Stimulated activated effector memory CD8-positive, alpha-beta T cell treated with anti-CD3 and anti-CD28 coated beads, Interleukin-12 subunit alpha, Interleukin-12 subunit beta, amount 100 ng/mL, for 72 hours (primary cell): ENCODE data around the gene ZFHX2.

ENCODE experiments used
- ATAC-seq: fragments of 150-1000 bp; cut with Tn5 transposase; 2 replicates; pipeline ENCODE4 v1.10.0; 2021
- DNase-seq, 2 donors: peaks; one replicate each; pipeline ENCODE4 v3.0.0; 2021 to 2022; ENCODE audit warnings: low spot score in 2 of 2
- H3K27ac Mint-ChIP-seq: one replicate; pipeline ENCODE4 v1.8.0; 2022; ENCODE audit warnings: mild to moderate bottlenecking, mixed read lengths
- H3K36me3 Mint-ChIP-seq: one replicate; pipeline ENCODE4 v1.8.0; 2022; ENCODE audit warnings: mild to moderate bottlenecking, mixed read lengths
- H3K4me1 Mint-ChIP-seq: one replicate; pipeline ENCODE4 v1.8.0; 2022; ENCODE audit warnings: mixed read lengths
- H3K4me3 Mint-ChIP-seq: one replicate; pipeline ENCODE4 v1.8.0; 2022; ENCODE audit warnings: mild to moderate bottlenecking, mixed read lengths
- H3K9me3 Mint-ChIP-seq: one replicate; pipeline ENCODE4 v1.8.0; 2022; ENCODE audit warnings: mixed read lengths

The ZFHX2 gene

DNA sequence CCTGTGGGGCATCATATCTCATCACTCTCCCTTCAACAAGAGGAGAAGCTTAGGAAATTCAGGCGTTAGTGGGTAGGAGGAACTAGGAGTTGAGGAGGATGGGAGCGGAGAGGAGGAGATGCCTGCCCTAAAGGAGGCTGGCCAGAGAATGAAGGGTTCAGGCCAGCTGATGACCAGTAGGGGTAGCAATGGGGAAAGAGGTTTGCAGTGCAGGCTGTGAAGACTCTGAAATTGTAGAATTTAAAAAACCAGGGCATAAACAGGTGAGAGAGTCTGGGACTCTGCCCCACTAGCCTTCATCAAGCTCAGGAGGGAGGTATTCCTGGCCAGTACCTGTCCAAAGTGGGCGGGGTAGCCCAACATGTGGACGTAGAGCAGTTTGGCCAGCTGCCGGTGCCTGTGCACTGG, 15.2 kb upstream of the ZFHX2 start:
- Mint-ChIP-seq H3K4me3 (peak overlapping the region; percentile 99), H3K27ac (peak overlapping the region; percentile 99), H3K4me1 (peaks cover 54% of the 10 kb centered on the region), H3K36me3 (peaks cover 60% of the 10 kb centered on the region), H3K9me3 (no peaks in the 10 kb centered on the region)
- DNase-seq = no peak
- no peak for ATAC-seq

DNA sequence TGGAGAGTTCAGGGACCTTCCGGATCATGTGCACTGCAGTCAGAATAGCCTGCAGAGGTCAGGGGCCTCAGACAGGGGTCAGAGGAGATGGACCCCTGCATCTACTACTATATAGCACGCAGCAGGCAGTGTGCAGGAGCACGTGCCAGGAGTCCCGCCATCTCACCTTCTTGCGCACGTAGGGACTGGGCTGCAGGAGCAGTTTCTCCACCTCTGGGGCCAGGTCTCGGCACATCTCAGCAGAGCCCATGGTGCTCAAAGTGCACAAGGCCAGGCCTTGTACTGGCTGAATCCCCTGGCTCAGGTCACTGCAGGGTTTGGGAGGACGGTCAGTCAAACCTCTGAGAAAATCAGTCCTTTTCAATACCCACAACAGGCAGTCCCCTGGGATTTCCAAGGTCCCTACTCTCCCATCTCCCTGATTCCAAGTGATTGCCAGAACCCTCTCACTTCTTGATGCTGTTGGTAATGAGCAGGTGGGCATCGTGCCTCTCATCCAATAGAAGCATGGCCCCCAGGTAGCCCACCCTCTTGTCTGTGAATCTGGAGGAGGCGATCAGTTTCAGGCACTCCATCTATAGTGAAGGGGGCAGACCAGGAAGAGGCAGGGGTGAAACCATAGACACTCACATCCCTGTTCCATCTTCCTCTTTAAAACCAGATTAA, 14.7 kb upstream of the ZFHX2 start:
- Mint-ChIP-seq H3K4me3 (peak overlapping the region; percentile 99), H3K36me3 (peaks cover 66% of the 10 kb centered on the region), H3K9me3 (no peaks in the 10 kb centered on the region), H3K4me1 (peaks cover 58% of the 10 kb centered on the region), H3K27ac (peak overlapping the region; percentile 99)
- DNase-seq (no peak), ATAC-seq (no peak)

DNA sequence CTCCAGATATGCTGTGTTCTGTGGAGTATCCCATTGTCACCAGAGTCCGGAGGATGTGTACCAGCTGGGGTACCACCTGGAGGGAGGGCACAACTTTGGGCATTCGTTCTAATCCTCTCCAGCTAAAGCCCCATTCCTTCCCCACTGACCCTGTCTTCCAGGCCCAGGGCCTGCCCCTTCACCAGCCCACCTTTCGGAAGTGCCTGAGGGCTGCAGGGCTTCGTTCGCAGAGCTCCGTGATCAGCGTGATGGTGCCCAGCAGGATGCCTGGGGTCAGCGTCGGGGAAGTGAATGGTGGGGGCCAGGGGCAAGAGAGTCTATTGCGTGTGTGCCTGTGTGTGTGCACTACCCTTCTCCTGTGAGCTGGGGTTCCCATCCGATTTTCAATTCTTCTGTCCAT, 14.1 kb upstream of the ZFHX2 start:
- no peak for DNase-seq
- H3K9me3 Mint-ChIP-seq = no peaks in the 10 kb centered on the region
- peak overlapping the region; percentile 99 for H3K4me3 Mint-ChIP-seq
- peaks cover 72% of the 10 kb centered on the region for H3K36me3 Mint-ChIP-seq
- H3K27ac Mint-ChIP-seq = peak overlapping the region; percentile 99
- ATAC-seq = no peak
- H3K4me1 Mint-ChIP-seq = peaks cover 58% of the 10 kb centered on the region

DNA sequence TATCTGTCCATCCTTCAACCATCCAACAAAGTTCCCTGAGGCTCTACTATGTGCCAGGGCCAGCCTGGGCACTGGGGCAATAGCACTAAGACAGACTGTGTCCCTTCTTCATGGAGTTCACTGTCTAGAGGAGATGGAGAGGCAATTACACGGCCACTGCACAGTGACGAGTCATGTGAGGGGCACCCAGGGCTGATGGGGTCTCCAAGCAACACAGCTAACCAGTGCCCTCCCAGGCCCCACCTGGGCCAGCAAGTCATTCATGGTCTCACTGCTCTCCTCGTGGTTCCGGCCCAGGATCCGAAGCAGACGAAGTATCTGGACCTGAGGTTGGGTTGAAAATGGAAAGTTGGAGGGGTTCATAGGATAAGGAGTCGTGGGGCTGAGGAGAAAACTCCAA, 13.3 kb upstream of the ZFHX2 start:
- Mint-ChIP-seq H3K36me3 (peaks cover 79% of the 10 kb centered on the region), H3K4me3 (no peak overlapping the region)

DNA sequence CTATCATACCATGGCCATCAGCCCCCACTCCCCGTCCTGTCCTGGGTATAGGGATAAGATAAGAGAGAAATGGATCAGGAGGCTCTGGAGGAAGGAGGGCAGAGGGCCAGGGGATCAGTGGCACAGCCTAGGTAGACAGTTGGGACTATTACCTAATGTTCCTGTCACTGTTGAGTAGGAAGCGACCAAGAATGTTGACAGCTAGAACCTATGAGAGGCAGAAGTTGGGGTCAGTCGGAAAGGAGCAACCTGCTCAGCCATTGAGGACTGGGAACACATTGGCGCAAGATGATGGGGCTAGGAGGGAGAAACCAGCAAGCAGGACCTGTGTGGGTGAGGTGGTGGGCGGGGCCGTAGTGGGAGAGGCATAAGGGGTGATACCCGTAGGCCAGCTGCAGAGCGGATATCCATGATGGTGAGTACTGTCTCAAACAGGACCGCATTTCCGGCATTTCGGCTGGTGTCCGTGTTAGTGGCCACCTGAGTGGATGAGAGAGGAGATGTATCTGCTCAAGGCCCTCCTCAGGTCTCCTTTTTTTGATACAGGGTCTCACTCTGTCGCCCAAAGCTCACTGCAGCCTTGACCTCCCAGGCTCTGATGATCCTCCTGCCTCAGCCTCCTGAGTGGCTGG, 12.7 kb upstream of the ZFHX2 start:
- H3K4me1 Mint-ChIP-seq = peaks cover 71% of the 10 kb centered on the region
- no peak overlapping the region for H3K4me3 Mint-ChIP-seq
- H3K36me3 Mint-ChIP-seq = peaks cover 82% of the 10 kb centered on the region
- H3K9me3 Mint-ChIP-seq = no peaks in the 10 kb centered on the region
- ATAC-seq (no peak), DNase-seq (no peak)
- H3K27ac Mint-ChIP-seq = peak overlapping the region; percentile 99

More for the DNA sequence above, 13.3 kb upstream of the ZFHX2 start:
- no peak for ATAC-seq
- no peaks in the 10 kb centered on the region for H3K9me3 Mint-ChIP-seq
- H3K27ac Mint-ChIP-seq = peak overlapping the region; percentile 99
- H3K4me1 Mint-ChIP-seq = peaks cover 66% of the 10 kb centered on the region
- no peak for DNase-seq

DNA sequence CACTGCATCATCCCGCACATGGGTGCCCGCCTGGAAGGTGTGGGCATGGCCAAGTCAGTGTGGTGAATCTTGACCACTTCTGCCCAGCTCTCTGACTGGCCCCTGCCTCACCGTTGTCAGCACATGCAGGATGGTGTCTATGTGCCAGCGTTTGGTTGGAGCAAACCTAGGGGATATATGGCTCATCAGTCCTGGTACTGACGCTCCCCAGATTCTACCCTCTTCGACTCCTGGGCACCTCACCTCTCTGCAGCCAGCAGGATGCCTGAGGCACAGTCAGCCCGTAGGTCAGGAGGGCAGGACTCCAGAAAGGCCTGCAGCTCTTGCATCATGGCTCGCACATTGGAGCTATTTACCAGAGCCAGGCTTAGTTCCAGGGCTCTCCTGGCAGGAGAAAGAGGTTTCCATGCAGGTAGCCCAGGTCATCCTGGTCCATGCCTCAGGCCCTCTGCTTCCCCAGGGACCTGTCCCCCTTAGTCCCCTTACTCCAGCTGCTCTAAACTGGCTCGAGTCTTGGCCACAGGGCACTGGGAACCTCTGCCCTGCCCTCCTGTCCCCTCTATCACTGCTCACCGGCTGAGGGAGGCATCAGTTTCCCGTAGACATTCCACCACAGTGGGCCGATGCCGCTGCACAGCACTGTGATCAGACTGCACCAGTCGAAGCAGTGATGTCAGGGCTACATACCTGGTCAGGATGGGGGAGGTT, 12.1 kb upstream of the ZFHX2 start:
- no peak overlapping the region for H3K4me3 Mint-ChIP-seq
- no peak for ATAC-seq
- no peaks in the 10 kb centered on the region for H3K9me3 Mint-ChIP-seq
- peaks cover 76% of the 10 kb centered on the region for H3K4me1 Mint-ChIP-seq
- peaks cover 79% of the 10 kb centered on the region for H3K36me3 Mint-ChIP-seq
- no peak for DNase-seq
- H3K27ac Mint-ChIP-seq = peak overlapping the region; percentile 99

DNA sequence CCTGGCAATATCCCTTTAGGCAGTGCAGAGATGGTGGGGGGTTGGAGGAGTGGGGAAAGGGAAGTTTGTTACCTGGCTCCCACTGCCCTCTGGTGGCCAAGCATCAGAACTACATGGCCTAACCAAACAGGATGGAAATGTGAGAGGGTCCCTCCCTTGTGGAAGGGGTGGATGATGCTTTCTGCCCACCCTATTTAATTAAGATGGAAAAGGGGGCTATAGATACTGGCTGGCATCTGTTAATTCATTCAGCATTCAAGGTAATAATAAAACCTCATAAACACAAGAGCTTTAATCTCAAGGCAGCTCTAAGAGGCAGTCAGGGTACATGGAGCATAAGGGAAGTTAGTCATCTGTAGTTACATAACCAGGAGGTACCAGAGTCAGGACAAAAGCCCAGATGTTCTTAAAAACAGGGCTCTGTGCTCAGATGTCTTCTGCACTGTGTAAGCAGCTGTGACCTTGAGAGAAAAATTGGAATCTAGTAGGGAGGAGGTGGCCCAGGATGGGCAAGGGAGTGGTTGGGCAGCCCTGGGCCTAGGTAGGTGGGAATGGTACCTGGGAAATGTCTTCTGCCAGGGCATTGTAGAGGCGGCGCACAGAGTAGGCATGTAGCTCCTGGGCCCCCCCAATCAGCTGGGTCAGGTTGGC, 11.4 kb upstream of the ZFHX2 start:
- H3K36me3 Mint-ChIP-seq = peaks cover 79% of the 10 kb centered on the region
- H3K27ac Mint-ChIP-seq = peak overlapping the region; percentile 56
- peaks cover 75% of the 10 kb centered on the region for H3K4me1 Mint-ChIP-seq
- ATAC-seq = no peak
- DNase-seq = peak; percentile 41 to 73
- H3K4me3 Mint-ChIP-seq = no peak overlapping the region
- no peaks in the 10 kb centered on the region for H3K9me3 Mint-ChIP-seq

DNA sequence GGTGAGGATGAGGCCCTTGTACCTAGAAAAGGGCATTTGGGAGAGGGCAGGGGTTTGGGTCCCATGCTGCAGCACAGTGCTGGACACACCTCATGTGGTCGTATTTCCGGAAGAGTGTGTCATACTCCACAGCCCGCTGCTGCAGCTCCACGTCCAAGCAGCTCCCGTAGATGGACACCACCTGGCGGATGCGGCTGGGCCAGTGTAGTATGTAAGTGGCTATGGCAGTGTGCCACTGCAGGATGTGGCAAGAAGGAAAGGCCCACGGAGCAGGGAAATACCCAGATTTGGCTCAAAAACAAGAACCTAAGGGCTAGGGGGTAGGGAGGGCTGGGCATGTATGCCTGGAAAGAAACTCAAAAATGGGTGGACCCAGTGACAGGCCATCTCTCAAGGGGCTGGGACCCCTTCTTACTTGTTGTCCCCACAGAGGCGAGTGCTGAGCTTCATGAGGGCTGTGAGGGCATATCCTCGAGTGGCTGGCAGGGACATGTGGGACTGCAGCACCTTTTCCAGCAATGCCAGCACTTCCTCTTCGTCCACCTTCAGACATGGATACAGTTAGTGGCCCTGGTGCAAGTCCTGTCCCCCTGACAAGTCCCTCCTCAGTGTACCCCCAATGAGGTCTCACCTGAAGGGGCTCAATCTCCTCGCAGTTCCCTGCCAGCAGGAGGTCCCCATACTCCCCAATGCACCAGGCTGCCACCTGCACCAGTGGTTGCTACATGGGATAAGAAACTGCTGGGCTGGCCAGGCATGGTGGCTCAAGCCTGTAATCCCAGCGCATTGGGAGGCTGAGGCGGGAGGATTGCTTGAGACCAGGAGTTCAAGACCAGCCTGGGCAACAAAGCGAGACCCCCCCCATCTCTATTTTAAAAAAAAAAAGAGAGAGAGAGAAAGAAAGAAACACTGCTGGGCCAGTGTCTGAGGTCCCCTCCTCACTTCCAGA, 10.6 kb upstream of the ZFHX2 start:
- H3K4me3 Mint-ChIP-seq = no peak overlapping the region
- H3K9me3 Mint-ChIP-seq = no peaks in the 10 kb centered on the region
- DNase-seq (no peak), ATAC-seq (no peak)
- H3K4me1 Mint-ChIP-seq = peaks cover 76% of the 10 kb centered on the region
- H3K36me3 Mint-ChIP-seq = peaks cover 73% of the 10 kb centered on the region
- H3K27ac Mint-ChIP-seq = peak overlapping the region; percentile 81

DNA sequence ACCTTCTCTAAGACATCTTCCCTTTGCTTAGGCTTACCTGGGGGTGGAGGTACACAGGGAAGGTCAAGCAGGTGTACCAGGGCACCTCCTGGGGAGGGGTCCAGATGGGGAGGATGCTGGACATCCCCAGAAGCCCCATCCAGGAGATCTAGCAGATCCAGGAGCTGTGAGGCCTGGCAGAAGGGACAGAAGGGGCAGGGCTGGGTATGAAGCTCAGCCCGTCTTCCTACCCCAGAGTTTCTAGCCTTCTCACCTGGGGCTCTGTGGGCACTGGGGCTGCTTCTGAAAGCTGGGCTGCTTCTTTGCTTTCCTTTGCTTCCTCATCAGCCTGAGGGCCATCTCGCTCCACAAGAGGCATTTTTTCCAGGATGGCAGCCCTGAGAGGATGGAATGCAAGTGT, 9.7 kb upstream of the ZFHX2 start:
- Mint-ChIP-seq H3K36me3 (peaks cover 64% of the 10 kb centered on the region), H3K4me1 (peaks cover 78% of the 10 kb centered on the region), H3K4me3 (no peak overlapping the region), H3K9me3 (no peaks in the 10 kb centered on the region), H3K27ac (peak overlapping the region; percentile 81)
- DNase-seq (no peak), ATAC-seq (no peak)

DNA sequence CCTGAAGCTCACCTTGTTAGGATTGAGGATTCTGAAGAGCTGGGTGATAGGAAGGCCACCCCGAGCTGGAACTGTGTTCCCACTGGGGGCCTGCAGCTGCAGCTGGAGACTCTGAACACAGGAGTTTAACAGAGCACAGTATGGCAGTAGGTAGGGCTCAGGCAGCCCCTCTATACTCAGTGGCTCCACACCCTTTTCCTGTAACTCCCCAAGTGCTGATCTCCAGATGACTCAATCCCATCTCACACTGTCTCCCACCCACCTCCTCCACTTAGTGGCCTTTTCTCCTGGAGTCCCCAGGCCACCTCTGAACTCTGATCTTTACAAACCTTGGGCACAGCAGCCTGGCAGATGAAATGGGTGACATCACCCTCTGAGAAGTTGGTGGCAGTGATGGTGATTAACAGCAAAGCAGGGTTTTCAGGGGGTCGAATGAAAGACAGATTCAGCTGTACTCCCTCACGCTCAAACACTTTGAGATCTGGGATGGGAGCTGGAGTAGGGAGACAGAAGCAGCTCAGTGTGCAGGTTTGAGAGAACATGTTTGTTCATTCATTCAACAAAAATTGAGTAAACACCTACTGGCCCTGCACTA, 8.5 kb upstream of the ZFHX2 start:
- Mint-ChIP-seq H3K36me3 (peaks cover 60% of the 10 kb centered on the region), H3K27ac (peak overlapping the region; percentile 81), H3K9me3 (no peaks in the 10 kb centered on the region), H3K4me3 (no peak overlapping the region), H3K4me1 (peaks cover 84% of the 10 kb centered on the region)
- ATAC-seq = no peak
- no peak for DNase-seq

DNA sequence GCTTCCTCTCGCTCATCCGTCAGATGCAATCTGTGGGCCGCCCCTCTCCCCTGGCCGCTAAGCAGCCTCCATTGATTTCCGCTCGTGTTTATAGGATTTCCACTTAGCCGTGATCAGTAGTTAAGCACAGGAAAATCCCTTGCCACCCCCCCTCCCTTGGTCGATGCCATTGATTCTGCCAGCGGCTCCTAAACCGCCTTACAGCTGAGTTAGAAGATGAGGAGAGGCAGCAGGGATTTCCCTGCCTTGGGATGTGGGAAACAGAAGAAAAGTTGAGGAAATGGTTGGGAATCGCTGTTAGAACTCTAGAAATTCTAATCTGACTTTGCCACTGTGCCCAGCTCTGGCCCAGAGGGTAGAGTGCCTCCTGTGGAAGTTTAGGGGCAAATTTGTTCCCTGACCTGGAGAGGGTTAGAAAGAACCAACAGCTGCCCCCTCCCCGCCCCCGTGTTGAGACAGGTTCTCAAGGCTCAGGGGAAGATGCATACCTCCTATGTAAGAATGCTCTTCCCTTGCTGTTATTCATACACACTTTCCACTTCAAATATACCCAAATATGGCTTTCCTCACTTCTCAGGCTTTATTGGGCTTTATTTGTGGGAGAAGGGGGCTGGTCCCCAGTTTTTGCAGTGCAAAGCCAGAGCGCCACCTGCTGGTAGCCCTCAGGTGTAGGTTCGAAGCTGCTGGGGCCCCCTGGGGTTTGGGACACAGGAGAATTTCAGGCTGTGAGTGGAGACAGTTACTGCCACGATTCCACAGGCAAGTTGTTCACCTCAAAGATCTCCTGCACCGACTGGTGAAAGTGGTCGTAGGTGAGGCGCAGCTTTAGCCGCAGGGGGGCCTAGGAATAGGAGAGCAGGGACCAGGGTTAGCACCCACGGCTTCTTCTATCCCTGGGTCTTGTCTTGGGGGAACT, 7.7 kb upstream of the ZFHX2 start:
- Mint-ChIP-seq H3K36me3 (peaks cover 53% of the 10 kb centered on the region), H3K4me3 (no peak overlapping the region), H3K27ac (peak overlapping the region; percentile 81), H3K4me1 (peaks cover 77% of the 10 kb centered on the region), H3K9me3 (no peaks in the 10 kb centered on the region)
- ATAC-seq (no peak), DNase-seq (peak; percentile 71 to 77)

DNA sequence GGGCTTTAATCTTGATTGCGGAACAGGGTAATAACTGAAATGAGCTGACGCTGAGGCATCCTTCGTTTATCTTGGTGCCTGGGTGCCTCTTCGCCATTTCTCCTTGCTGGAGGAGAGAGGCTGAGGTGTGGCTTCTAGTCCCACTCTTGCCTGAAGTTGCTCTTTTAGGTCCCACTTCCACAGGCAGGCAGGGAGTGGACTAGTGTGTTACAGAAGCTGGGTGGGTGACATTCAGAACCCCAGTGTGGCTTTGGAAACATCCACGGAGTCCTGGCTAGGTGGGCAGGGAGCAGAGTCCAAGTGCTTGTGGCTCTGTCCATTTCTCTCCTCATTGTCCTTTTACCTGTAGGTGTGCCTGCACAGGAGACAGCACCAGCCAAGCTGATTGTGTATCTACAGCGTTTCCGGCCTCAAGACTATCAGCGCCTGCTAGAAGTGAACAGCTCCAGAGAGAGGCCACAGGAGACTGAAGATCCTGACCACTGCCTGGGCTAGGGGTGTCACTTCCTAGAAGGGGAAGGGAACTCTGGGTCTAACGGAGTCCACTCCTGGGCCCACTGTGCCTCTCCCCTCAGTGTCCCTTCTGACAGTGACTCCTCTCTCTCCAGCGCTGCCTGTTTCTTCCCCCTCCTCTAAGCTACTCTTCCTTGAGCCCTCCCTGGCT, 6.9 kb upstream of the ZFHX2 start:
- H3K4me3 Mint-ChIP-seq = peak overlapping the region; percentile 91
- no peaks in the 10 kb centered on the region for H3K9me3 Mint-ChIP-seq
- no peak overlapping the region for H3K27ac Mint-ChIP-seq
- DNase-seq (no peak), ATAC-seq (no peak)
- peaks cover 48% of the 10 kb centered on the region for H3K36me3 Mint-ChIP-seq
- H3K4me1 Mint-ChIP-seq = peaks cover 71% of the 10 kb centered on the region

DNA sequence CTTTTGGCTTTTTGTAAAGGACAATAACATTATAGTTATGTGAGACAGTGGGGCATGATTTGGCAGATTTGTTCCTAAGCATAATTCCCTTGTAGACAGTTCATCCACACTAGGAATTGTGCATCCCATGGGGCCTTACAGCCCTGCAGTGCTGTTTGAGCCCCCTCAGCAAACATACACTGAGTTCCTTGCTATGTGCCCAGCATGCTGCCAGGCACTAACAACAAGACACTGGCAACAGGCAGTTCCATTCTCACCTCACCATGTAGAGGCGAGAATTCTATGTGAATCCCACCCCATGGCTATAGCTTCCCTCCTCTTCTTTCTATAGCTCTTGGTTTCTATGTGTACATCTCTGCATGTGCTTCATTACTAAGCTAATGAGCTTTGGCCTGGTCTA, 6.4 kb upstream of the ZFHX2 start:
- Mint-ChIP-seq H3K27ac (peak overlapping the region; percentile 97), H3K9me3 (no peaks in the 10 kb centered on the region), H3K4me3 (peak overlapping the region; percentile 91), H3K4me1 (peaks cover 65% of the 10 kb centered on the region), H3K36me3 (peaks cover 43% of the 10 kb centered on the region)
- no peak for DNase-seq
- ATAC-seq = no peak
